CD4-positive, alpha-beta T cell treated with Interleukin-21 for 1 hour (primary cell): ENCODE data around the gene PSD.
"Not testable (repeated sequence)": the region's sequence is repeated elsewhere in the genome, so short reads cannot be mapped to it uniquely, and the experiment has no call there.

Experiments used
- DNase-seq: peaks from one replicate; pipeline ENCODE4 v3.0.0-alpha.2; 2020

Gene PSD

DNA sequence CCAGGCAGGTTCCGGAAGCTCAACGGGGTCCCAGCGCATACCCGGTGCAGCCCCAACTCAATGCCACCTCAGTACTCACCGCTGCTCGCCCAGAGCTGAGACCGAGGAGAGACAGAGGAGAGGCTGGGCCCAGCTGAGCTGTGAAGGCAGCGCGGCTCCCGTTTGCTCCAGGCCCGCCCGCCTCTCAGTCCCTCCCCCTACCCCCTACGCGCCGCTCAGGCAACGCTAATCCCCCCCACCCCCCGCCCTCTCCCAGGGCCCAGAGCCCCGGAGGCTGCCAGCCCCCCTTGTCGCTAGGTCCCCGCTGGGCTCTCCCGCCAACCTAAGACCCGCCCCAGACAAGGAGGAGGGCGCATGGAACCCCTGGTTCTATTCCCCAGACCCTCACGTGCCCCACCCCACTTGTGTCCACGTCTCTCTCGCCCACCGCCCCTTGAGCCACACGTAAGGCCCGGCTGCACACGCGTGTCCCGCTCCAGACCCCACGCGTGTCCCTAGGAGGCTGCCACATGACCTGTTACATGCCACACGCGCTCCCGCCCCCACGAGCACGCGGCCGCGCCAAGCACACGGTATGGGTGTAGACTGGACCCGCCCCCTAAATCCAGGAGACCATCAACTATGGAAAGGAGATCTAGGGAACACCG lies at the start of gene PSD:
Gene PSD (minus strand): TSS at position 164 of the 647 bp plus-strand sequence. CDS start 1,747 bp downstream, outside the sequence.
- DNase-seq = no peak

DNA sequence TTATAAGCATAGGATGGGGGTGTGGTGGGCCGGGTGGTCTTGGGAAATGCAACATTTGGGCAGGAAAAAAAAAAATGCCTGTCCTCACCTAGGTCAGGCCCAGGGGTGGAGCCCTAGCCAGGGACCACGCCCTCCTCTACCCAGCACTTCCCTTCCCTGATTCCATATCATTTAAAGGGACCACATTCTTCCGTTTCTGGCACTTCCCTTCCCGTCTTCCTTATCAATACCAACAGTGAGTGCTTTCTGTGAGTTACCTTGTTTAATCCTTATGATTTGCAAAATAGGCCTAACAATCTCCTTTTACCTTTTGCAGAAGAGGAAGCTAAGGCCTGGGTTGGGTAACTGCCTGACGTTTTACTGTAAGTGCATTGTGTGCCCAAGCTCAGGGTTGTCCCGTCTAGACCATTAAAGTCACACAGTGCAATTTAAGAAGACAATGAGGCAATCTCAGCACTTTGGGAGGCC lies 49.4 kb upstream of the PSD start:
- no peak for DNase-seq

DNA sequence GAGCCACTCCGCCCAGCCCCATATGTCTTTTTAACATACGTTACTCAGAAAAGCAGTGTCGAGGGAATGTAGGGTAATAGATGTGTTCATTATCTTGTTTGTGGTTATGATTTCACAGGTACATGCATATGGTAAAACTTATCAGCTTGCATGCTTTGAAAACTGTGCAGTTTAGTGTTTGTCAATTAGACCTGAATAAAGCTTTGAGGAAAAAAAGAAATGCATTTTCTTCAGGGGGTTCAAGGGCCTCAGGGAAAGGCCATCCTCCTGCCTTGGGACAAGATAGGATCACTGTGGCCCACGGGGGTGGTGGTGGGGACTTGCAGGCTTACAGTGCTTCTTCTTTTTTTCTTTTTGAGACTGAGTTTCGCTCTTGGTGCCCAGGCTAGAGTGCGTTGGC lies 48.7 kb upstream of the PSD start:
- no peak for DNase-seq

DNA sequence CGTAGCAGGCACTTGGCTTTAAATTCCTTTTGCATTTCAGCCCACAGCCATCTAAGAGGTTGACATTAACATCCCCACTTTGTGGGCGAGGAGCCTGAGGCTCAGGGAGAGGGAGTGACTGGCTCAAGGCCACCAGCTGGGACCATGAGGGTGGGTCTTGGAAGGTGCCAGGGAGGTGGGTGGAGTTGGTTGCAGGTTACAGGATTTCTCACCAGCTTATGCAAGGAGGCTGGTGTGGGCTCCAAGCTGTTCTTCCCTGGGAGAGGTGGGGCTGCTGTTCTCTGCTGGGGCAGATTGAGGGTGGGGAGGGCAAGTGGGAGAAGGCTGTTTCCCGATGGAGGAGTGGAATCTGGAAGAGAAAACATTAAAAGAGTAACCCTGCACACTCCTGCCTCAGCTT lies 46.9 kb upstream of the PSD start:
- no peak for DNase-seq

DNA sequence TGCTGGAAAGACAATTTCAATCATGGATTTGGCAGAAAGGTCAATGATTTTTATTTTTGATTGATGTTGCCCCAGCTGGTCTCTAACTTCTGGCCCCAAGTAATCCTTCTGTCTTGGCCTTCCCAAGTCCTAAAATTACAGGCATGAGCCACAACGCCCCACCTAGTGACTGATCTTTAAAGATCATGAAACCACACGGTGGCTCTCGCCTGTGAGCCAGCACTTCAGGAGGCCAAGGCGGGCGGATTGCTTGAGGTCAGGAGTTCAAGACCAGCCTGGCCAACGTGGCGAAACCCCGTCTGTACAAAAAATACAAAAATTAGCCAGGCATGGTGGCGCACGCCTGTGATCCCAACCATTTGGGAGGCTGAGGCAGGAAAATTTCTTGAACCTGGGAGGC lies 45.4 kb upstream of the PSD start:
- no peak for DNase-seq

DNA sequence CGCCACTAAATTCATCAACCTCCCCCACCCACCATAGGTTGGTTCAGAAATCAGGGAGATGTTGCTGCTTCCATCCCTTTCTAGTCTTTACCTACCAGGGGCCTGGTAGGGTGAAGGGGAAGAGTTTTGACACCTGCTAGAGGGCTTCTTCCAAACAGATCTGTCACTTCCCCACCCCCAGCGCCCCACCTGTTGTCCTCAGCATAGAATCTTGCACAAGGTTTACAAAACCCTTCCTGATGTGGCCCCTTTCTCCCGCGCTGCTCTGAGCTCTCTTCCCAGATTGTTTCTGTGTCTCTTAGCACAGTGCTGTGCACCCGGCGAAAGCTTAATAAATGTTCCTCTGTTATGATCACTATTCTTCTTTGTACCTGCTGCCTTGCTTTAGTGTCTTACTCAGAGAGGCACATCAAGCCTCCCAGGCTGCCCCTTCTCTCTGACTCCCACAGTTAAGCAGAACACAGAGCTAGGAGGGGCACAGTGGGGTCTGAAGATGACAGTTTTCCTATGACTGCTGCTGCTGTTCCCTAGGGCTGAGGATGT lies 44.0 kb upstream of the PSD start:
- DNase-seq = no peak

DNA sequence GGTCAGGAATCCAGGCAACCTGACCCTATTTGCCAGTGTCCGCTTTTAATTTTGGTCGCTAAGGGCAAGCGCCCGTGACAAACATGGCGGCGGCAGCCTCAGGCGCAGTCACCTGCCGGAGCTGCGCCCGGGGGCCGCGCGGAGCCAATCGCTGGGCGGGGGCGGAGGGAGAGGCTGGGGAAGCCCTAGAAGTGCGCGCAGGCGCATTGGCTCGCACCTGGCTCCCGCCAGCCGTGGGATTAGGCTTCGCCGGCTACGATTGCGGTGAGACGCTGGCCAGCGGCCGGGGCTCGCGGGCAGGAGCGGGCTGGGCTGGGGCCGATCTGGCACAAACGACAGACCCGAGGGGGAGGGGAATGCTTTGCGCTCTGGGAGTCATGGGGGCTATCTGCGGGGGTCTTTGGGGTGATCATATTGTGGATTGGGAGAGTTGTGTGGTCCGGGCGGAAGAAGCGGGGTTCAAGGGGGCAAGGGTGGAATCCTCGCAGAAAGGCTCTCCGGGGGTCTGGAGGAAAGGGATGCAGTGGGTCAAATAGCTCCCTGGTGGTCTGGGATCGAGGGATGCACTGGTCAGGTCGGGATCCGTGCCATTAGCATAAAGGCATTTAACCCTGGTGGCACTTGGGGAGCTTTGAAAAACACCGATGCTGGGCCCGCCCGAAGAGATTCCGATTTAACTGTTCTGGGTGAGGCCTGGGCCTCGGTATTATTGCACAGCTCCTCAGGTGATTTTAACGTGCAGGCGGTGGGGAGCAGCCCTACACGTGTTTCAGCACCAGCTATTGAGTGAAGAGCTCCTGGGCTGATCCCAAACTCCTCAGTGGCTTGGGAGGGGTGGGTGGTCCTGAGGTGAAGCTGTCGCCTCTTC lies 42.8 kb upstream of the PSD start:
- DNase-seq = peak; percentile 93

DNA sequence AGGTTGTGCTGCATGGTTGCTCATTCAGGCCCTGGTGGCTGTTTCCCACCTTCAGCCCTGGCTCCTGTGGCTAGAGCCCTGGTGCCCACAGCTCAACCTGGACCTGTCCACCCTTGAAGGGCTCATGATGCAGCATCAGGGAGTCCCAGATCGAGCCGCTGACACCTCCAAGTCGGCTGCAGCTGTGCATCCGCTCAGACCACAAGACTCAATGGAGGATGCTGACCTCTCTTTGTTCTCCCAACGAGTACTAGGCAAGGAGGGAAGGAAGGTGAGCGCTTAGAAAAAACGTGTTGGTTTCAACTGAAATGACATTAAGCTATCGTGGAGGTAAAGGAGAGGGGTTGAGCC lies 42.2 kb upstream of the PSD start:
- no peak for DNase-seq

DNA sequence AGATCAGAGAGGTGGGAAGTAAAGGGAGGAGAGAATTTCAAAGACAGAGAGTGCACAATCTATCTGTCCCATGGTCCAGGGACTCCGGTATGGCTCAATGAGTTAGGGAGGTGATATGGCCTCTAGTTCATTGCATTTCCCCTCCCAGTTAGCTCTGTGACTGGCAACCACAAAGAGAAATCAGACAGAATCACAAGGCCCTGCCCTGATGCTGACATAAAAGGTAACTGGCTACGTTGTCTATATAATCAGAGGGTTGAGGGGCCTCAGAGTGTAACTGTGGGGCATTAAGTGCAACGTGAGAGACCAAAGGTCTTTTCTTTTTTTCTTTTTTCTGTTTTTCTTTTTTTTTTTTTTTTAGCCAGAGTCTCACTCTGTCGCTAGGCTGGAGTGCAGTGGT lies 40.1 kb upstream of the PSD start:
- DNase-seq = no peak

DNA sequence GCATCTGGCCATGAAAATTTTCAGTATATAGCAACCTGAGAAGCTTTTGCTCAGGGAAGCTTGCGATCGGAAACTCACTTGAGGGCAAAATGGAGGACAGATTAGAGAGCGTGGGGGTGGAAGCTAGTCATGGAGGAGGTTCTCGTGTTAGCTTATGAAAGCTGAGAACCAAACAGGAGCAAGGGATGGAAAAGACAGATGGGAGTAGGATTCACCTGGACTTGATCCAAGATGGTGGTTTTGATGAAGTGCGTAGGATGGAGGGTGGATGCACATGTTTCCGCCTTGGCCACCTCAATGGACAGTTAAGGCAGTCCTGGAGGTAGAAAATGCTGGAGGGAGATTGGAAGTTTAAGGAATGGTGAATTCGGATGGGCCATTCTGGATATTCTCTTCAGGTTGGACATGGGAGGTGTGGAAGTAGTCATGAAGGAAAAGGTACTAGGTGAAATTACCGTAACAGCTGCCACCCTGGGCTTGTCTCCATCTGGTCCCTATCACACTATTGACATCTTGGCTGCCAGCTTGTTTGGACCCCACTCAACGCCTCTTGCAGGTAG lies 39.1 kb upstream of the PSD start:
- no peak for DNase-seq

DNA sequence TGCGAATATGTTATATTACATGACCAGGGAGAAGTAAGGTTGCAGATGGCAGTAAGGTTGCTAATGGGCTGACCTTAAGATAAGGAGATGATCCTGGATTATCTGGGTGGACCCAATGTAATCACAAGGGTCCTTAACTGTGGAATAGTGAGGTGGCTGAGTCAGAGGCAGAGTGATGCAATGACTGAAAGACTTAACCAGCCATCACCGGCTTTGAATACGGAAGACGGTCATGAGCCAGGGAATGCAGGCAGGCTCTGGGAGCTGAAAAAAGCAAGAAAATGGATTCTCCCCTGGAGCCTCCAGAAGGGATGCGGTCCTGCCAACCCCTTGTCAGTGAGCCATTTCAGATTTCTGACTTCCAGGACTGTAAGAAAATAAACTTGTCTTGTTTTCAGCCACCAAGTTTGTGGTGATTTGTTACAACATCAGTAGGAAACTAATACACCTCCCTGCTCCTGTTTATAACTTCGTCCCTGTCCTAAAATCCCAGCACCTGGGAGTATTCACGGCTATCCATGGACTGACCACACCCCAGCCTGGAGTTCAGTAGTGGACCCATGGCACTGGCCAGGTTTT lies 37.4 kb upstream of the PSD start:
- no peak for DNase-seq

DNA sequence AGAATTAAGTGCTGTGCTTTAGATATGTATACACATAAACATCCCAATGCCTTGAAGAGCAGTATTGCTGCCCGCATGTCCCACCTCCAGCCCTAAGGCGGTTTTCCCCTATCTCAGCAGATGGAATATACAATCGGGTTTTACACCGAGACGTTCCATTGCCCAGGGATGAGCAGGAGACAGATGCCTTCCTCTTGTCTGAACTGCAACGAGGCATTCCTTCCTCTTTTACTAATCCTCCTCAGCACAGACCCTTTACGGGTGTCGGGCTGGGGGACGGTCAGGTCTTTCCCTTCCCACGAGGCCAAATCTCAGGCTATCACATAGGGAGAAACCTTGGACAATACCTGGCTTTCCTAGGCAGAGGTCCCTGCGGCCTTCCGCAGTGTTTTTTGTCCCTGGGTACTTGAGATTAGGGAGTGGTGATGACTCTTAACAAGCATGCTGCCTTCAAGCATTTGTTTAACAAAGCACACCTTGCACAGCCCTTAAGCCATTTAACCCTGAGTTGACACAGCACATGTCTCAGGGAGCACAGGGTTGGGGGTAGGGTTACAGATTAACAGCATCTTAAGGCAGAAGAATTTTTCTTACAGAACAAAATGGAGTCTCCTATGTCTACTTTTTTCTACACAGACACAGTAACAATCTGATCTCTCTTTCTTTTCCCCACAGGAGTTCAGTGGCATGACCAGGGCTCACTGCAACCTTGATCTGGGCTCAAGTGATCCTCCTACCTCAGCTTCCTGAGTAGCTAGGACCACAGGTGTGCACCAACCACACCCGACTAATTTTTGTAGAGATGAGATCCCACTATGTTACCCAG lies 36.3 kb upstream of the PSD start:
- DNase-seq = not testable (repeated sequence)

DNA sequence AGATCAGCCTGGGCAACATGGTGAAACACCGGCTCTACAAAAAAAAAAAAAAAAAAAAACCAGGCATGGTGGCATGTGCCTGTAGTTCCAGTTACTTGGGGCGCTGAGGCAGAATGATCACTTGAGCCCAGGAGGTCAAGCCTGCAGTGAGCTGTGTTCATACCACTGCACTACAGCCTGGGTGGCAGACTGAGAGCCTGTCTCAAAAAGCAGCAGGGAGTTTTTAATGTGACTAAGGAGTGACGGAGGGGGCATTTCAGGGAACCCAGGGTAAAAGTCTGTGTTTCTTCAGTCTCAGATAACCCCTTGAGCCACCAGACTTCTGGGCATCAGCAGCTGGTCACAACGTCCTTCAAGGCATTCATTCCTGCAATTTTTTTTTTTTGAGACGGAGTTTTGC lies 34.9 kb upstream of the PSD start:
- no peak for DNase-seq

DNA sequence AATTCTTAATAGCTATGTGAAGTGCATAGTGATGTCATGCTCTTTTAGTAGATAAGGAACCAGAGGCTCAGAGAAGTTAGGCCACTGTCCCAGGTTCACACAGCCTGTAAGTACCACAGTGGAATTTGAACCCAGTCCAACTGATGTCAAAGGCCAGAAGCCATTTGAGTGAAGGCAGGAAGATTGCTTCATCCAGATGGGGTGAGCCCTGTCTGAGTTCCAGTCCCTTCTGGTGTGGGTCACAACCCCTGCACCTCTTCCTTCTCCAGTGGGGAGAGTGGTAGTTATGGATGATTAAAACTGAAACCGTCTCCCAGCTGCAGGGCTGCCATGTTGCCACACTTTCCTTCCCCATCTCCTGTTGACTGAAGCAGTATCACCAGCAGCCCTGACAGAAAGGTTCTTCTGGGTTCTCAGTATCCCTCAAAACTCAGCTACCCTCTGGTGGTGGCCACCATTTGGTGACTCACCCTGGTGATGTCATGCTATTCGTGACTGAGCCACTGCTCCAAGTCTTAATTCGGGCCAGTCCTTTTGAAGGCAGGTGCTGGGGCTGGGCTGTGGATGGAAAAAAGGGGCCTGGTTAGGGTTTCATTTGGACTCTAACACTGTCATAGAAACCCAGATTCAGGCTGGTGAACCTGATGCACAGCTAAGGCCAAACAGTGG lies 34.2 kb upstream of the PSD start:
- DNase-seq = peak; percentile 34

DNA sequence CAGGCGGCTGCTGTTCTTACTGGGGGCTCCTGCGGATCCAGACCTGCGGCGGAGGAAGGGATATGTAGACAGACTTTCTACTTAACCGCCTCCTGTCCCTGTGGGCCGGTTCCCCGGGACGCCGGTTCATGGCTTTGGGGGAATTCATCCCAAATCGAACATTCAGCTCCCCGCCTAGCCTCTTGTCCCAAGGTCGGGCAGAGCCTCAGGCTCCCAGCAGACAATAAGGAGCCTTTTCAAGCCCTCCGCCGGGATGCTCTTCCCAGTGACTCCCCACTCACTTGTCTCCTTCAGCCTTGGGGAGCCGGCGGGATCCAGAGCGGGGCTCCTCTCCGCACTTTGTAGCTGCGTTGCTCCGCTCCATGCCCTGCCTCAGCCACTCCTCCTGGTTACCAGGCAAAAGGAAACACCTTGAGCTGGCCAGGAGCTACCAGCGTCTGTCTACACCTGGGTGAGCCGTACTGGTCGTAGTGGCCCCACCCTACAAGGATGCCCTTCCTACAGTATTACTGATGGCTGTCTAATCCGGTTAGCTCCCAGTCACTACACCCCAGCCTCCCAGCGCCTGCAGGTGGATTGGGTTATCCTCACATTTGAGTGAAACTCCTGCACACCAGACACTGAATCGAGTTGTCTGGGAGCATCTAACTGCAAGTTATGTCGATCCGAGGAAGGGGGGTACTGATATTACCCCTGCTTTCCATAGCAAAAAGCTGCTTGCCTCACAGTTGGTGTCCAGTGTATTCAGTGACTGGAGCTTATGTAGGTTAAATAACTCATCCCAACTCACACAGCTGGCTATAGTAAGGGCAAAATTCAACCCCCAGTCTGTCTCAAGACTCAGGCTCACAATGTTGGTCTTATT lies 32.8 kb upstream of the PSD start, which contains the start of gene C10orf95:
Gene C10orf95 (minus strand): TSS at position 439 of the 865 bp plus-strand sequence. CDS start 450 bp downstream, outside the sequence.
- DNase-seq = no peak

DNA sequence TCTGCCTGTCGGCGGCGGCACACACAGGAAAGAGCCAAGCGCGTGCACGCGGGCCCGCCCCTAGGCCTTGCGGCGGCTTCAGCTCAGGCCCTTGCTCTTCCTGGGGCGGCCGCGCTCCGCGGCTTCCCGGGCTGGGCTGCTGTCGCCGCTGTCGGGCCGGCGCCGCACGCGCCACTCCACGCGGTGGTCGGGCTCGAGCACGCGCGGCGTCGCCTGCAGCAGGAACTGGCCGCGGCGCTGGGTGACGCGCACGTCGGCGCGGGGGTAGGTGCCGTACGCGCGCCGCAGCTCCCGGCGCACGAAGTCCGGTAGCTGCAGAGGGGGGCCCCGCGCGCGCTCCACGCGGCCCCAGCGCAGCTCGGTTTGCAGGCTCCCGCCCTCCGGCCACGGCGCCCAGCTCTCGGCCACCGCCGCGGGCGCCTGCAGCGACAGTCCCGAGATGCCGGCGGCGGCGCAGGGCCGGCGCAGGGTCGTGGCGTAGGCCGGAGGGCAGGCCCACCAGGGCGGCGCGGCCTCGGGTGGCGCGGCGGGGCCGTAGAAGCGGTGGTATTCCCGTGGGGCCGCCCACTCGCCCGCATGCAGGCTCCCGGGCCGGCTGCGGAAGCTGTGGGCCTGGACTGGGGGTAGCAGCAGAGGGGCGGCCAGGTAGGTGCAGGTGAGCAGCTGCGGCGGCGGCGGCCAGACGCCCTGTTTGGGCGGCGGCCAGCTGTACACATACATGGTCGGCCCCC lies 32.0 kb upstream of the PSD start:
- peak; percentile 93 for DNase-seq

DNA sequence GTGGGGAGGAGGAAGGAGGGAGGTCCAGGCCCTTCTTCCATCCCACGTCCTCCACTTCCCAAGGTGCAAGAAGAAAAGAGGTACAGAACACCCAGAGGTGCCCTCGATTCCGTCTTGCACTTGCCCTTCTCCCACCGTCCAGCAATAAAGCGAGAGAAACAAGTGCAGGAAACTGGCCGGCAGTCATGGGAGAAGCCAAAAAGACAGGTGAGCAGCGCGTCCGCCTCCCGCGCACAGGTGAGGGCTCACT lies 31.5 kb upstream of the PSD start:
- DNase-seq = no peak

DNA sequence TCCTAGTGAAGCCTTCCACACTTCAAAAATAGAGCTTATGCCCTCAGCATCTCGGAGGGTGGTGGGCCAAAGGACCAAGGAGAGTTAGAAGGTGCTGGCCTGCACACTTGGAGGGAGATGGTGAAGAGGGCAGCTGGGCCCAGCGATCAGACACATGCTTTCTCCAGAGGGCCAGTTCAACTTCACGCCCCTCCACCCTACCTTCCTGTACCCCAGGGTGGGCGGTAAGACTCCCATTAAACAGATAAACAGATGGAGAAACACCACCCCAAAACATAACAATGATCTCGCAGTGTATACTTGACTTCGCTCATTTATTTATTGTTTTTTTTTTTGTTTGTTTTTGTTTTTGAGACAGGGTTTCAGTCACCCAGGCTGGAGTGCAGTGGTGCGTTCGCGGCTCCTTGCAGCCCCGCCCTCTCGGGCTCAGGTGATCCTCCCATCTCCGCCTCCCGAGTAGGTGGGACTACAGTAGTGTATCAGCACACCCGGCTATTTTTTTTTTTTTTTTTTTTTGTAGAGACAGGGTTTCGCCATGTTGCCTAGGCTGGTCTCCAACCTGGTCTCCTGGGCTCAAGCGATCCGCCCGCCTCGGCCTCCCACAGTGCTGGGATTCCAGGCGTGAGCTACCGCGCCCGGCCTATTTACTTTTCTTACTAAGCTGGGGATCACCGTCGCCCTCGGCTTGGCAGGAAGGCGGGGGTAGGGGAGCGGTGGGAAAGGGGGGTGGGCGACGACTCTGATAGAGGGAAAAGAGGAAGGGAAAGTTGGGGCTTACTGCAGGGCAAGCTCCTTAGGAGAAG lies 30.9 kb upstream of the PSD start:
- peak; percentile 92 for DNase-seq

DNA sequence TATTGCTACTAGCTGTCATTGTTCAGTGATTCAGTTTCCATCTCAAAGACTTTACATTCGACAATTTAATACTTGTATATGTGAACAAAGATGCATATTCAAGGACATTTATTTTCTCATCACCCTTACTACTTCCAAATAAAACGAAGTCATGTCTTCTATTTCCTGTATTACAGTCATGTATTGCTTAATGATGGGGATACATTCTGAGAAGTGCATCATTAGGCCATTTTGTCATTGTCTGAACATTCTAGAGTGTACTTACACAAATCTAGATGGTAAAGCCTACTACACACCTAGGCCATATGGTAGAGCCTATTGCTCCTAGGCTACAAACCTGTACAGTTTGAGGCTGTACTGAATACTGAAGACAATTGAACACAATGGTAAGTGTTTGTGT lies 26.3 kb upstream of the PSD start:
- no peak for DNase-seq

DNA sequence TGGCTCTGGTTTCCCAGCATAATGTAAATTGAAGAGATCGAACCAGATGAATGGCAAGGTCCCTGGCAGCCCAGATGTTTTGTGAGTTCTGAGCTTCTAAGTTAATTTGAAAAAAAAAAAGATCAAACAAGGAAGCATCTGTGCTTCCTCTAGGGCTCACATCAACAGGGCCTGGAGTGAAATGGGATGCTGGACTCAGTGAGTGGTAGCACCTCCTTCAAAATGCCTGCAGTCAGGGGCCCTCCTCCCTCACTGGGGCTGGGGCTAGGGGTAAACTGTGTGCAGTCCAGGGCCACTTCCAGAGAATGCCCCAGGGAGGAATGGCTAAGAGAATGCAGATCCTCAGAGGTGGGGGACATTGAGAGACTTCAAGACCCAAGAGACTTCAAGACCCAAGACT lies 19.8 kb upstream of the PSD start:
- DNase-seq = no peak
